Spinal cord (tissue), 10 donors: ENCODE results near the gene LINGO1. TPM values are rescaled to one million over a fixed set of nuclear protein-coding genes. Genes with fewer than 3 reads are reported as not detected.

Experiments used
- DNase-seq, 6 donors: peaks; one replicate each; pipeline versions ENCODE4 v3.0.0 to v3.0.0-alpha.2; 2013 to 2015; ENCODE audit warnings: low spot score in 6 of 6, low read depth in 4 of 6
- H3K27ac ChIP-seq: one replicate; pipeline ENCODE4 v1.5.1; 2013; ENCODE audit warnings: low read depth, low read length, control low read depth
- H3K27me3 ChIP-seq: one replicate; pipeline ENCODE4 v1.6.1; 2013; ENCODE audit warnings: low read length; ENCODE audit not compliant: control insufficient read depth, insufficient read depth
- H3K36me3 ChIP-seq: one replicate; pipeline ENCODE4 v1.6.1; 2013; ENCODE audit warnings: low read length; ENCODE audit not compliant: control insufficient read depth, insufficient read depth
- H3K4me1 ChIP-seq: one replicate; pipeline ENCODE4 v1.6.1; 2013; ENCODE audit warnings: low read length; ENCODE audit not compliant: control insufficient read depth, insufficient read depth
- H3K4me3 ChIP-seq: one replicate; pipeline ENCODE4 v1.5.1; 2013; ENCODE audit warnings: low read depth, low read length, control low read depth
- H3K9me3 ChIP-seq: one replicate; pipeline ENCODE4 v1.6.1; 2013; ENCODE audit warnings: low read length; ENCODE audit not compliant: control insufficient read depth, insufficient read depth
- WGBS: methylation state at CpG from one replicate; pipeline ENCODE4 v1.1.5; 2013; ENCODE audit warnings: missing lambda C conversion rate; ENCODE audit not compliant: insufficient coverage; 5-methylcytosine and 5-hydroxymethylcytosine counted together
- long read RNA-seq, 4 donors: transcript quantifications; one replicate each; lab custom pipeline, GENCODE V29; 2026
- polyA plus RNA-seq, 2 donors: library from polyadenylated mRNA; unstranded; fragments of 120-200 nt; gene quantifications; one replicate each; pipeline ENCODE4 v1.2.1, GENCODE V29; 2013; ENCODE audit not compliant: insufficient read length in 2 of 2
- total RNA-seq, 2 donors: library from RNA; depleted of rRNA in 1 of 2; stranded (reverse); fragments of 120-200 nt in 1 of 2; fragments of >200 nt in 1 of 2; gene quantifications; one replicate each; pipeline versions ENCODE4 v1.2.3 to v1.2.4, GENCODE V29; 2013 to 2014
- donor health status: healthy.

LINGO1 gene
- 10 to 100 TPM; 13.7 to 34.0 TPM for total RNA-seq
- polyA plus RNA-seq: 100 to 1,000 TPM; 134 to 149 TPM
- long read RNA-seq, donor 1, transcript LINGO1-201 (2 exons, 3,055 nt): major isoform, 49 of 55 reads
- long read RNA-seq, donor 1, partial matches to known transcripts: 0 of 55 reads
- long read RNA-seq, donor 1, other reads (novel, unspliced or antisense): 5 of 55 reads
- long read RNA-seq, donor 2, transcript LINGO1-201 (2 exons, 3,055 nt): major isoform, 13 of 13 reads
- long read RNA-seq, donor 2, partial matches to known transcripts: 0 of 13 reads
- long read RNA-seq, donor 2, other reads (novel, unspliced or antisense): 0 of 13 reads
- long read RNA-seq, donor 3, transcript LINGO1-201 (2 exons, 3,055 nt): major isoform, 30 of 35 reads
- long read RNA-seq, donor 3, partial matches to known transcripts: 0 of 35 reads
- long read RNA-seq, donor 3, other reads (novel, unspliced or antisense): 5 of 35 reads
- long read RNA-seq, donor 4, partial matches to known transcripts: 0 of 2 reads
- long read RNA-seq, donor 4, other reads (novel, unspliced or antisense): 0 of 2 reads

DNA sequence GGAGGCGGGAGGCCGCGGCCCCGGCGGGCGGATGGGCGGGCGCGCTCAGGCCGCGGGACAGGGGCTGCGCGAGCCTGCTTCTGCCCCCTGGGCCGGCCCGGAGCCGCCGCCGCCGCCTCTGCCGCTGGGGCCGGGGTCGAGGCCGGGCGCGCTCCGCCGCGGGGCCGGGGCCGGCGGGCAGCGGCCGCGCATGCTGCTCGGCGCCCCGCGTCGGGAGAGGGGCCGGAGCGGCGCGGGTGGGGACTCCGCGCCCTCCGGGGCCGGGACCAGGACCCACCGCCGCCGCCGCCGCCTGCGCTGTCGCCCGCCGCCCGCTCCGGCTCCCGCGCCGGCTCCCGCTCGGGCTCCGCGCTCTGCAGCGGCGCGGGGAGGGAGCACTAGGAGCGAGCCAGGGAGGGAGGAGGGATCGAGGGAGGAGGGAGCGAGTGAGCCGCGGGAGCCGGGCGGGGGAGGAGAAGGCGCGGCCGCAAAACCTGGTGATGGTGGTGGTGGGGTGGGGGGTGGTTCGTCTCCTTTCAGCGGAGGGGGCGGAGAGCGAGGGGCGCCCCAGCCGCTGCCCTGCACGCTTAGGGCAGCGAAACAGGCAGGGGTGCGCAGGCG, at the start of gene LINGO1:
Gene LINGO1, minus strand, starts transcription at position 379 of the 600 bp plus-strand sequence. CDS start 597 bp downstream, outside the sequence.
- Histone ChIP-seq H3K4me1 (peaks cover 61% of the 10 kb centered on the region), H3K27me3 (peaks cover 8% of the 10 kb centered on the region)
- peak in 5 of 6 donors; percentile 53 to 95 (median 65) for DNase-seq

DNA sequence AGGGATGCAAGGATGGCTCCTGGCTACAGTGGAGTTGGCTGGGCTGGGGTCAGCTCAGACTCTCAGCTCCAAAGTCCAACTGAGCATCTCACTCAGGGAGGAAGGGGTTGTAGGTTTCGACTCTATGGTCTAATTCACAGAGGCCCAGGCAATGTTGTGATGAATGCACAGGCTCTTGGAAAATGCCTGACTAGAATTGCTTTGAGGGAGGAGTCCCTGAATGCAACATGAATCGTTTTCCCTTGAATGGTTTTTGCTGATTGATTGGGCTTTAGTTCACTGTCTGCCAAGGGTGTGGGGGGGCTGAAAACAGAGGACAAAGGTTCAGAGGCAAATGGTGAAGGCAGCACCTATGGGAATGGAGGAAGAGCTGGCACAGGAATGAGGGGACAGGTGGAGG, 48.6 kb upstream of the LINGO1 start:
- peak in 1 of 6 donors; percentile 47 for DNase-seq

More for the DNA sequence above, at the start of gene LINGO1:
- under 1% methylated on average over 77 of the region's 88 CpGs for WGBS
- H3K9me3 ChIP-seq: no peaks in the 10 kb centered on the region
- peak within 1 kb of the TSS; percentile 55 for H3K4me3 ChIP-seq
- H3K27ac ChIP-seq: peak within 1 kb of the TSS; percentile 69
- H3K36me3 ChIP-seq: peaks cover 3% of the 10 kb centered on the region

DNA sequence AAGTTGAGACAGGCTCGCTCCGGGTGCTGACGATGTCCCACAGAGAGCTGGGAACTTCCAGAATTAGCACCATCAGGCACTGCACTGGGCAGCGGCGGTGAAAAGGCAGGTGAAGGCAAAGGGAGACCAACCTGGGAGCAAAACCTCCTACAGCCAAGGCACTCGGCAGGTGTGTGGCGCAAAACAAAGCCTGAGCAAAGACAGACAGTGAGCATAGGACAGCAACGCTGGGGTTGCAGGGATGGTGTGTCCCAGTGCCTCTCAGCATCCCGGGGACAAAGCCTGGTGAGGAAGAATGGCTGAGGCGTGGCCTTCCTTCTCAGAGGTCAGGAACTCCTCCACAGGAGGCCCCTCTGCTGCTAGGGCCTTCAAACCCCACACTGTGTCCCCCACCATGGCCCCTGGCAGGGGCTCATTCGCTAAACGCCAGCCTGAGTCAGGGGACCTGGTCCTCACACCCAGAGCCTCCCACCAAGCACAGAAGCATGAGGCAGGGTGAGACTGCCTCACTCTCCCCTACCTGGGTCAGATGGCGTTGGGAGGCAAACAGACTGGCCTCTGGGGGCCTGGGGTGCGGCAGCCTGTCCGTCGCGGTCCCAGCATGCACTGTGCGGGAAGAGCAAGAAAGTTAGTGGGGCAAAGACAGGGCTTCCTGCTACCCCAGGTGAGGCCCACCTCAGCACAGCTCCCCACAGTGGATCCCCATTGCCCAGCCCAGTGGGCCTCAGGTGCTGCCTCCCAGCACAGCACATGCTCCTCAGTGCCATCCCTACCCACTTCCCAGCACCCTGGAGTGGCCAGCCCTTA, 44.1 kb upstream of the LINGO1 start:
- H3K4me3 ChIP-seq: no peak overlapping the region
- no peaks in the 10 kb centered on the region for H3K4me1 ChIP-seq
- H3K27me3 ChIP-seq: no peaks in the 10 kb centered on the region
- WGBS: 61% methylated on average over 17 of the region's 18 CpGs
- H3K27ac ChIP-seq: no peak overlapping the region
- H3K9me3 ChIP-seq: no peaks in the 10 kb centered on the region
- peaks cover 27% of the 10 kb centered on the region for H3K36me3 ChIP-seq
- DNase-seq: no peak

More for the DNA sequence above, 48.6 kb upstream of the LINGO1 start:
- H3K9me3 ChIP-seq: no peaks in the 10 kb centered on the region
- H3K36me3 ChIP-seq: peaks cover 30% of the 10 kb centered on the region
- no peak overlapping the region for H3K27ac ChIP-seq
- WGBS: 27% methylated on average over 2 of the region's 2 CpGs
- H3K4me1 ChIP-seq: no peaks in the 10 kb centered on the region
- no peak overlapping the region for H3K4me3 ChIP-seq
- H3K27me3 ChIP-seq: no peaks in the 10 kb centered on the region

- WGBS: 84% methylated on average over 5 of the region's 5 CpGs
- no peak for DNase-seq
- Histone ChIP-seq H3K4me3 (no peak overlapping the region), H3K36me3 (peaks cover 34% of the 10 kb centered on the region), H3K9me3 (no peaks in the 10 kb centered on the region), H3K4me1 (peaks cover 4% of the 10 kb centered on the region), H3K27me3 (no peaks in the 10 kb centered on the region), H3K27ac (no peak overlapping the region)
Measured at GRCh38 chr15:77675806-77676415, 43.2 kb upstream of the LINGO1 start.

- no peak for DNase-seq
- WGBS: 89% methylated on average over 7 of the region's 7 CpGs
Measured at GRCh38 chr15:77674327-77674726, 41.6 kb upstream of the LINGO1 start.

GRCh38 chr15:77673866-77674265, 41.2 kb upstream of the LINGO1 start:
- DNase-seq: no peak
- H3K4me3 ChIP-seq: no peak overlapping the region
- H3K27me3 ChIP-seq: no peaks in the 10 kb centered on the region
- H3K9me3 ChIP-seq: no peaks in the 10 kb centered on the region
- WGBS: 85% methylated on average over 5 of the region's 5 CpGs
- H3K36me3 ChIP-seq: peaks cover 38% of the 10 kb centered on the region
- peaks cover 4% of the 10 kb centered on the region for H3K4me1 ChIP-seq
- H3K27ac ChIP-seq: no peak overlapping the region

More at GRCh38 chr15:77674327-77674726, 41.6 kb upstream of the LINGO1 start:
- Histone ChIP-seq H3K36me3 (peaks cover 38% of the 10 kb centered on the region), H3K4me1 (peaks cover 4% of the 10 kb centered on the region), H3K27ac (no peak overlapping the region), H3K4me3 (no peak overlapping the region), H3K27me3 (no peaks in the 10 kb centered on the region), H3K9me3 (no peaks in the 10 kb centered on the region)

DNA sequence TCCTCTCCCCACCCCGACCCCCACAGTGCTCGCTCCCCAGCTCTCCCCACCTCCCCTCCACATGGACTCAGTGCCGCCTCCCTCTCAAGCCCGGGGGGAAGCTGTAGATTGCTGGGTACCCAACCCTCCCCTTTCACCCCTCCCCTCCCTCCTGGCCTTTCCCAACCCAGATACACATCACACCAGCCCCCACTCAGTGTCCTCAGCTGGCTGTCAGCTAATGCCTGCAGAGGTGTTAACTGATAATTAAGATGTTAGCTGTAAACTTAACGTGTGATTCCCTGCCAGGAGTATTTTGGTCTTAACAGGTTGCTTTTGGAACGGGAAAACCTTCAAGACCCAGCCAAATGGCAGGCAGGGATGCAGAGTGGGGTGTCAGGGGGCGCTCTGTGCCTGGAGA, 39.4 kb upstream of the LINGO1 start:
- Histone ChIP-seq H3K4me1 (peaks cover 12% of the 10 kb centered on the region), H3K36me3 (peaks cover 32% of the 10 kb centered on the region), H3K9me3 (no peaks in the 10 kb centered on the region), H3K27me3 (no peaks in the 10 kb centered on the region), H3K27ac (no peak overlapping the region), H3K4me3 (no peak overlapping the region)
- DNase-seq: peak in 1 of 6 donors; percentile 33
- WGBS: 56% methylated on average over 2 of the region's 7 CpGs

GRCh38 chr15:77671362-77672056, 38.8 kb upstream of the LINGO1 start:
- Histone ChIP-seq H3K9me3 (no peaks in the 10 kb centered on the region), H3K27ac (no peak overlapping the region), H3K27me3 (no peaks in the 10 kb centered on the region), H3K4me1 (peaks cover 15% of the 10 kb centered on the region), H3K4me3 (no peak overlapping the region), H3K36me3 (peaks cover 26% of the 10 kb centered on the region)
- 71% methylated on average over 12 of the region's 13 CpGs for WGBS
- no peak for DNase-seq
